Islet precursor cell (in vitro differentiated cells): Measurements from ENCODE around the gene UBE2D3.
"Not testable (repeated sequence)": the region's sequence is repeated elsewhere in the genome, so short reads cannot be mapped to it uniquely, and the experiment has no call there.

Source experiments
- DNase-seq: peaks from one replicate; pipeline ENCODE4 v3.0.0-alpha.2; 2018

UBE2D3 gene

GRCh38 chr4:102828497-102828808, 1.1 kb upstream of the UBE2D3 start:
- no peak for DNase-seq

- peak; percentile 100 for DNase-seq
These were observed 534 bp upstream of the UBE2D3 start for GRCh38 chr4:102827674-102828496.

GRCh38 chr4:102826105-102826889, 1.1 kb downstream of the UBE2D3 start:
- no peak for DNase-seq

- peak; percentile 60 for DNase-seq
These were observed 1.9 kb downstream of the UBE2D3 start for GRCh38 chr4:102825261-102826091.

GRCh38 chr4:102824398-102824797, 3.0 kb downstream of the UBE2D3 start:
- DNase-seq: no peak

GRCh38 chr4:102823897-102824296, 3.5 kb downstream of the UBE2D3 start:
- DNase-seq: no peak

- no peak for DNase-seq
These were observed 3.9 kb downstream of the UBE2D3 start for GRCh38 chr4:102823464-102823863.

GRCh38 chr4:102819588-102820365, 7.6 kb downstream of the UBE2D3 start:
- DNase-seq: no peak

GRCh38 chr4:102819100-102819499, 8.3 kb downstream of the UBE2D3 start:
- DNase-seq: not testable (repeated sequence)

- DNase-seq: no peak
These were observed 9.6 kb downstream of the UBE2D3 start for GRCh38 chr4:102817613-102818268.

GRCh38 chr4:102817021-102817605, 10.2 kb downstream of the UBE2D3 start:
- no peak for DNase-seq

- DNase-seq: peak; percentile 68
These were observed 11.4 kb downstream of the UBE2D3 start for GRCh38 chr4:102815981-102816380.

GRCh38 chr4:102809691-102810090, 17.7 kb downstream of the UBE2D3 start:
- no peak for DNase-seq

GRCh38 chr4:102809190-102809589, 18.2 kb downstream of the UBE2D3 start:
- no peak for DNase-seq

- no peak for DNase-seq
These were observed 19.3 kb downstream of the UBE2D3 start for GRCh38 chr4:102808009-102808408.

- DNase-seq: no peak
These were observed 20.0 kb downstream of the UBE2D3 start for GRCh38 chr4:102807345-102807744.

GRCh38 chr4:102799816-102800215, 27.5 kb downstream of the UBE2D3 start:
- DNase-seq: no peak

- DNase-seq: no peak
These were observed 32.4 kb downstream of the UBE2D3 start for GRCh38 chr4:102794999-102795398.

- DNase-seq: no peak
These were observed 34.9 kb downstream of the UBE2D3 start for GRCh38 chr4:102792361-102792936.

GRCh38 chr4:102791318-102791835, 36.0 kb downstream of the UBE2D3 start:
- DNase-seq: peak; percentile 46

- no peak for DNase-seq
These were observed 38.0 kb downstream of the UBE2D3 start for GRCh38 chr4:102789317-102789717.
